Endothelial cell of umbilical vein (primary cell): Measurements from ENCODE around the gene PRDM11. TPM values are rescaled to one million over a fixed set of nuclear protein-coding genes. Genes with fewer than 3 reads are reported as not detected.

Source experiments
- BruUV-seq: library from RNA; stranded (reverse); fragments of 400-500 nt; replicated peaks from 2 replicates; lab custom pipeline; 2021; lab: Mats Ljungman, UMichigan
- CTCF ChIA-PET: fragments of 300-600, 350-600 bp; sonication (Branson Sonifier 250); formaldehyde crosslinking; loops from one replicate; lab custom pipeline; 2021; ENCODE audit warnings: antibody characterized with exemption, inconsistent platforms; lab: Charles Lee
- POLR2A ChIA-PET: fragments of 300-600, 350-600 bp; sonication (Branson Sonifier 250); formaldehyde crosslinking; loops from one replicate; lab custom pipeline; 2021; ENCODE audit warnings: antibody characterized with exemption, inconsistent platforms; lab: Charles Lee
- DNase-seq: peaks from one replicate; pipeline ENCODE4 v3.0.0-alpha.2; 2011; ENCODE audit warnings: low read depth, low spot score
- FAIRE-seq: peaks from 2 replicates; lab custom pipeline; 2011; peaks lifted over from hg19 to GRCh38; lab: Jason Lieb, UNC
- H2AFZ ChIP-seq: 2 replicates; pipeline ENCODE4 v1.6.0; 2012; ENCODE audit warnings: low read depth, low read length, control low read depth, inconsistent platforms
- H3K27ac ChIP-seq: 2 replicates; pipeline ENCODE4 v1.5.1; 2011; ENCODE audit warnings: low read depth, mild to moderate bottlenecking, control low read depth, low read length, moderate library complexity; ENCODE audit not compliant: insufficient read depth
- H3K27me3 ChIP-seq, 2 experiments: 2 replicates each; pipeline versions ENCODE4 v1.6.0 to v1.6.1; 2011; ENCODE audit warnings: low read length in 2 of 2, mixed read lengths in 1 of 2; ENCODE audit not compliant: control insufficient read depth in 2 of 2, insufficient read depth in 2 of 2
- H3K36me3 ChIP-seq, 2 experiments: 2 replicates in 1 of 2; 3 replicates in 1 of 2; pipeline ENCODE4 v1.5.1; 2011; ENCODE audit warnings: low read length in 2 of 2, mild to moderate bottlenecking in 1 of 2, moderate library complexity in 1 of 2; ENCODE audit not compliant: control insufficient read depth in 2 of 2, insufficient read depth in 2 of 2; ENCODE audit errors: extremely low read depth in 1 of 2
- H3K4me1 ChIP-seq: 3 replicates; pipeline ENCODE4 v1.5.1; 2011; ENCODE audit warnings: mild to moderate bottlenecking, low read length; ENCODE audit not compliant: control insufficient read depth, insufficient read depth; ENCODE audit errors: extremely low read depth
- H3K4me2 ChIP-seq: 2 replicates; pipeline ENCODE4 v1.6.1; 2011; ENCODE audit warnings: low read length, control low read depth, mixed read lengths; ENCODE audit not compliant: insufficient read depth
- H3K4me3 ChIP-seq, 3 experiments: fragments of 200-600 bp in 1 of 3; sonication (generic), shearing (Covaris generic) in 1 of 3; replicated peaks in 1 of 3; 2 replicates each; pipeline ENCODE4 v1.5.1; 2011 to 2016; ENCODE audit warnings: control low read depth in 3 of 3, low read length in 3 of 3, mild to moderate bottlenecking in 2 of 3, inconsistent platforms in 1 of 3, low read depth in 1 of 3, moderate library complexity in 1 of 3; ENCODE audit not compliant: insufficient read depth in 1 of 3
- H3K79me2 ChIP-seq: 2 replicates; pipeline ENCODE4 v1.6.0; 2012; ENCODE audit warnings: low read length, inconsistent platforms; ENCODE audit not compliant: control insufficient read depth, insufficient read depth
- H3K9ac ChIP-seq: replicated peaks from 2 replicates; pipeline ENCODE3; 2011; ENCODE audit warnings: low read length, control low read depth; ENCODE audit not compliant: insufficient read depth; ENCODE audit errors: extremely low read depth
- H3K9me1 ChIP-seq: replicated peaks from 3 replicates; pipeline ENCODE4 v1.6.0; 2011; ENCODE audit warnings: mild to moderate bottlenecking, low read length; ENCODE audit not compliant: control insufficient read depth, insufficient read depth; ENCODE audit errors: extremely low read depth
- H3K9me3 ChIP-seq: replicated peaks from 2 replicates; pipeline ENCODE4 v1.5.1; 2012; ENCODE audit warnings: low read length, inconsistent platforms; ENCODE audit not compliant: control insufficient read depth, insufficient read depth
- H4K20me1 ChIP-seq: replicated peaks from 2 replicates; pipeline ENCODE3; 2011; ENCODE audit warnings: mild to moderate bottlenecking, low read length; ENCODE audit not compliant: control insufficient read depth, insufficient read depth; ENCODE audit errors: extremely low read depth
- CTCF ChIP-seq, 2 donors: IDR thresholded peaks; 1 replicate in 1 of 2; 2 replicates in 1 of 2; pipeline ENCODE4 v1.5.1; 2011; ENCODE audit warnings: low read length in 2 of 2, mild to moderate bottlenecking in 2 of 2, moderate library complexity in 2 of 2, control low read depth in 1 of 2, inconsistent platforms in 1 of 2, low read depth in 1 of 2; ENCODE audit not compliant: insufficient read depth in 1 of 2; ENCODE audit errors: extremely low read depth in 1 of 2
- EZH2 ChIP-seq: IDR thresholded peaks from 2 replicates; pipeline ENCODE4 v1.6.1; 2012; ENCODE audit warnings: borderline replicate concordance, low read depth, mild to moderate bottlenecking, moderate library complexity, low read length, inconsistent platforms; ENCODE audit not compliant: severe bottlenecking
- FOS ChIP-seq: IDR thresholded peaks from 2 replicates; pipeline ENCODE4 v1.6.1; 2011; ENCODE audit warnings: mild to moderate bottlenecking, low read length, moderate library complexity, borderline replicate concordance; ENCODE audit not compliant: insufficient read depth
- GATA2 ChIP-seq: IDR thresholded peaks from 2 replicates; pipeline ENCODE4 v1.7.0; 2011; ENCODE audit warnings: low read depth, mild to moderate bottlenecking, moderate library complexity, mixed read lengths, low read length; ENCODE audit not compliant: insufficient read length, insufficient read depth
- JUN ChIP-seq: IDR thresholded peaks from 2 replicates; pipeline ENCODE4 v1.6.1; 2011; ENCODE audit warnings: borderline replicate concordance, low read depth; ENCODE audit not compliant: insufficient read length, insufficient read depth
- MAX ChIP-seq: IDR thresholded peaks from 2 replicates; pipeline ENCODE4 v1.6.1; 2011; ENCODE audit not compliant: insufficient read depth, insufficient read length
- MYC ChIP-seq: IDR thresholded peaks from one replicate; pipeline ENCODE4 v1.6.1; 2011; ENCODE audit warnings: mild to moderate bottlenecking, low read depth, low read length
- POLR2A ChIP-seq: IDR thresholded peaks from 2 replicates; pipeline ENCODE4 v1.6.1; 2012; ENCODE audit warnings: low read depth, mild to moderate bottlenecking, control low read depth, low read length
- POLR2AphosphoS5 ChIP-seq: IDR thresholded peaks from 2 replicates; pipeline ENCODE4 v1.6.1; 2012; ENCODE audit warnings: low read depth, mild to moderate bottlenecking, control low read depth, low read length, moderate library complexity; ENCODE audit not compliant: insufficient read depth
- dilution Hi-C: fragments of 300-500 bp; cut with MboI; formaldehyde crosslinking; loops from one replicate; pipeline ENCODE4 v1.15.0; 2019; ENCODE audit warnings: low sequenced_read_pairs; ENCODE audit not compliant: extremely low pct_ligation_motif_present
- intact Hi-C: fragments of 100-400 bp; cut with micrococcal nuclease; formaldehyde crosslinking; loops from one replicate; pipeline ENCODE4 v1.10.0; 2022
- polyA plus RNA-seq, 4 experiments: library from polyadenylated mRNA; depleted of rRNA in 3 of 4; stranded (reverse) in 3 of 4; unstranded in 1 of 4; fragments of >200 nt; gene quantifications; 2 replicates each; pipeline versions ENCODE4 v1.2.1 to v1.2.3, GENCODE V29; 2011 to 2012; ENCODE audit warnings: missing spikeins in 1 of 4
- total RNA-seq: library from RNA; stranded (reverse); gene quantifications from 2 replicates; pipeline ENCODE4 v1.2.3, GENCODE V29; 2021

PRDM11 gene
- total and polyA plus RNA-seq, 2 donors (not counting 3 experiments of a cell fraction or from before 2014, with no cell fraction given): 6.9 to 14.1 TPM

- CTCF ChIA-PET: interaction anchor here (0.6 to 2.9 kb wide), 6 partner anchors 11 to 118 kb away, joined by 3 to 7 read pairs (median 4); no protein-coding TSS in a partner anchor
- H3K27me3 ChIP-seq: no peaks in the 10 kb centered on the region
- no peaks in the 10 kb centered on the region for H3K79me2 ChIP-seq
- no peaks in the 10 kb centered on the region for H3K9me1 ChIP-seq
- H4K20me1 ChIP-seq: no peaks in the 10 kb centered on the region
- no peaks in the 10 kb centered on the region for H3K9me3 ChIP-seq
- H3K4me2 ChIP-seq: no peak overlapping the region
- dilution Hi-C loops (no loop called here), intact Hi-C loops (no loop called here)
- no peak overlapping the region for H2AFZ ChIP-seq
- no TSS peak for BruUV-seq
- FAIRE-seq (no peak), DNase-seq (no peak)
- no peak overlapping the region for H3K9ac ChIP-seq
- H3K4me1 ChIP-seq: no peaks in the 10 kb centered on the region
- peaks cover 0 to 6% of the 10 kb centered on the region in 2 experiments for H3K36me3 ChIP-seq
- H3K4me3 ChIP-seq: no peak overlapping the region
- no peak for TF ChIP-seq CTCF (IDR thresholded peaks at IDR 0.05; ENCODE audit: extremely low read depth in 1 of 2, insufficient read depth in 1 of 2, low read depth in 1 of 2, low read length in 2 of 2)
- no peak for TF ChIP-seq POLR2A
- TF ChIP-seq MAX: no peak
- no peak for TF ChIP-seq MYC
- no peak for TF ChIP-seq FOS
- no peak for TF ChIP-seq POLR2AphosphoS5
- no peak for TF ChIP-seq EZH2
- TF ChIP-seq JUN: no peak
- TF ChIP-seq GATA2: no peak
- no peak overlapping the region for H3K27ac ChIP-seq
- POLR2A ChIA-PET: no interaction called here
Measured at GRCh38 chr11:45227836-45228235, 81.4 kb downstream of the PRDM11 start.
